Measurements from ENCODE around the gene PHB1. TPM values are rescaled to one million over a fixed set of nuclear protein-coding genes. Genes with fewer than 3 reads are reported as not detected.

The PHB1 gene
- total RNA-seq (2021; ENCODE audit: unreplicated experiment) (367 TPM), Bru-seq, nascent RNA (percentile 84 among the genes with signal in this experiment), BruChase-seq, experiment 1, labeled RNA remaining after a 2-hour chase (percentile 88 among the genes with signal in this experiment), BruChase-seq, experiment 2, labeled RNA remaining after a 6-hour chase (percentile 94 among the genes with signal in this experiment)
- 301 TPM for polyA plus RNA-seq (2012; ENCODE audit: insufficient read length)
- long read RNA-seq, transcript PHB-214 (8 exons, 1,952 nt) = minor isoform, 10 of 387 reads
- long read RNA-seq, transcript PHB-201 (7 exons, 1,832 nt) = major isoform, 283 of 387 reads
- long read RNA-seq, transcript PHB-211 (2 exons, 852 nt) = minor isoform, 35 of 387 reads
- long read RNA-seq, partial matches to known transcripts = 48 of 387 reads
- long read RNA-seq, other reads (novel, unspliced or antisense) = 8 of 387 reads

DNA sequence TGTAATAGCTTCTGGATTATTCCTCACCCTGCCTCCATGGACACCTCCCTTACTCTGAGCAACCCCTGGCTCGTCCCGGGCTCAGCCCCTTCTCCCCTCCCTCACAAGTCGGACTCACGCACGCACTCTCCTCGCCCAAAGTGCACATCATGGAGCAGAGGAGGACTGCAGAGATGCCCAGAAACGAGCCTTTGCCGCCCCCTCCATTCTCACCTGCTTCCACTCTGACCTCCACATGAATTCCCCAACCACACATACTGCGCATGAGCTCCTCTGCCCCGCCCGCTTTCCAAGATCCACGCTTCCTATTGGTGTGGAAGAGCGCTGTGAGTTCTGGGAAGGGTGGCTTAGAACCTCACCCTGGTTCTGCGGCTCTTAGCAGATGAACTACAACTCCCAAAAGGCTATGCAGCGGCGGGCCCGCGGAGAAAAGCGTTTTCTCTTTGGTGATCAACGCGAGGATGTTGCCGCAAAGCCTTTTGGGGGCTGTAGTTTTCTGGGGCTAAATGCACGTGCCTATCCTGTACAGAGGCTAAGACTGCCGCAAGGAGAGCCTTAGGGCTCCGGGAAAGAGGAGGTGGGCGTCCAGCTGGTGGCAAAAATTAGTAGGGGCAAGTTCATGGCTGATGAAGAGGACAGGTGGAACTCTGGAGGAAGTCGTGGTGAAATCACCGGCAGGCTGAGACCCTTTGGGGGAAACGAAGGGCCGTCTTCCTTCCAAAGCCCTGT lies at the start of gene PHB1:
PHB1 (minus strand) TSS at position 261 of the 729 bp plus-strand sequence. CDS start 1,618 bp downstream, outside the sequence.
- ChIA-PET CTCF (interaction anchor here (0.5 to 2.6 kb wide), 4 partner anchors 141 to 649 kb away, joined by 3 to 9 read pairs (median 5); no protein-coding TSS in a partner anchor), POLR2A (interaction anchor here (0.5 to 0.7 kb wide), 2 partner anchors 85 to 263 kb away, joined by 3 to 4 read pairs; no protein-coding TSS in a partner anchor)
- in situ Hi-C loops (cut with HindIII; ENCODE audit: low pct_unique_long_range_greater_than_20kb, low sequenced_read_pairs) (no loop called here), intact Hi-C loops (cut with micrococcal nuclease; ENCODE audit: unreplicated experiment) (no loop called here)
- Histone ChIP-seq H3K4me1 (ENCODE audit: control insufficient read depth, insufficient read depth, low read length) (peaks cover 8% of the 10 kb centered on the region), H3K9me3 (ENCODE audit: control insufficient read depth, insufficient read depth, low read depth, low read length) (no peaks in the 10 kb centered on the region), H3K27me3 (ENCODE audit: control insufficient read depth, insufficient read depth, low read length) (no peaks in the 10 kb centered on the region), H3K27ac (ENCODE audit: low read length) (peak within 1 kb of the TSS; percentile 83), H3K4me3 (ENCODE audit: low read depth in 2 of 2, low read length in 2 of 2) (peak within 1 kb of the TSS; percentile 60 to 99), H3K36me3 (ENCODE audit: control insufficient read depth, insufficient read depth, low read length) (peaks cover 15% of the 10 kb centered on the region)
- no TSS peak for BruUV-seq (replicated peaks)
- DNase-seq (ENCODE audit: low read depth, low spot score) = peak; percentile 92
- TF ChIP-seq, protein P1, sequence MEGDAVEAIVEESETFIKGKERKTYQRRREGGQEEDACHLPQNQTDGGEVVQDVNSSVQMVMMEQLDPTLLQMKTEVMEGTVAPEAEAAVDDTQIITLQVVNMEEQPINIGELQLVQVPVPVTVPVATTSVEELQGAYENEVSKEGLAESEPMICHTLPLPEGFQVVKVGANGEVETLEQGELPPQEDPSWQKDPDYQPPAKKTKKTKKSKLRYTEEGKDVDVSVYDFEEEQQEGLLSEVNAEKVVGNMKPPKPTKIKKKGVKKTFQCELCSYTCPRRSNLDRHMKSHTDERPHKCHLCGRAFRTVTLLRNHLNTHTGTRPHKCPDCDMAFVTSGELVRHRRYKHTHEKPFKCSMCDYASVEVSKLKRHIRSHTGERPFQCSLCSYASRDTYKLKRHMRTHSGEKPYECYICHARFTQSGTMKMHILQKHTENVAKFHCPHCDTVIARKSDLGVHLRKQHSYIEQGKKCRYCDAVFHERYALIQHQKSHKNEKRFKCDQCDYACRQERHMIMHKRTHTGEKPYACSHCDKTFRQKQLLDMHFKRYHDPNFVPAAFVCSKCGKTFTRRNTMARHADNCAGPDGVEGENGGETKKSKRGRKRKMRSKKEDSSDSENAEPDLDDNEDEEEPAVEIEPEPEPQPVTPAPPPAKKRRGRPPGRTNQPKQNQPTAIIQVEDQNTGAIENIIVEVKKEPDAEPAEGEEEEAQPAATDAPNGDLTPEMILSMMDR (IDR thresholded peaks at IDR 0.05) = no peak
- TF ChIP-seq TCF7L2 (IDR thresholded peaks at IDR 0.05; ENCODE audit: low read depth, low read length) (peak; percentile 89), POLR2AphosphoS5 (IDR thresholded peaks at IDR 0.05; ENCODE audit: low read depth, low read length) (peak; percentile 84)
- ATAC-seq = peak; percentile 100

DNA sequence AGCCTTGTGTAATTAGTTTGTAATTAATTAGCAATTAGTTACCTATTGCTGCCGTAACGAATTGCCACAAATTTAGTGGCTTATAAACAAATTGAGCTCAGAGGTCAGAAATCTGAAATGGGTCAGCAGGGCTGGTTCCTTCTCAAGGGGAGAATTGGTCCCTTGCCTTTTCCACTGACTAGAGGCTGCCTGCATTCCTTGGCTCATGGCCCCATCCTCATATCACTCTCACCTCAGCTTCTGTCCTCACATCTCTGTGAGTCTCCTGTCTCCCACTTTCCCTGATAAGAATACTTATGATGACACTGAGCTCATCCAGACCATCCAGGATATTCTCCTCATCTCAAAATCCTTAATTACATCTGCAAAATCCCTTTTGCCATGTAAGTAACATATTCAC lies 49.4 kb upstream of the PHB1 start:
- DNase-seq (ENCODE audit: low read depth, low spot score) (no peak), ATAC-seq (no peak)
- H3K4me1 ChIP-seq (ENCODE audit: control insufficient read depth, insufficient read depth, low read length) = no peaks in the 10 kb centered on the region
- in situ Hi-C loops (cut with HindIII; ENCODE audit: low pct_unique_long_range_greater_than_20kb, low sequenced_read_pairs) (no loop called here), intact Hi-C loops (cut with micrococcal nuclease; ENCODE audit: unreplicated experiment) (loop anchor here (5.0 kb wide), 1 partner anchor 493 kb away; no protein-coding TSS in a partner anchor)
- no peaks in the 10 kb centered on the region for H3K36me3 ChIP-seq (ENCODE audit: control insufficient read depth, insufficient read depth, low read length)
- H3K4me3 ChIP-seq (ENCODE audit: low read depth in 2 of 2, low read length in 2 of 2) = no peak overlapping the region
- no peak overlapping the region for H3K27ac ChIP-seq (ENCODE audit: low read length)
- TF ChIP-seq SIN3A (IDR thresholded peaks at IDR 0.05; ENCODE audit: borderline replicate concordance, insufficient read depth, low read depth, low read length) (no peak), POLR2AphosphoS5 (IDR thresholded peaks at IDR 0.05; ENCODE audit: low read depth, low read length) (no peak), TCF7L2 (IDR thresholded peaks at IDR 0.05; ENCODE audit: low read depth, low read length) (no peak)
- TF ChIP-seq, protein P2, sequence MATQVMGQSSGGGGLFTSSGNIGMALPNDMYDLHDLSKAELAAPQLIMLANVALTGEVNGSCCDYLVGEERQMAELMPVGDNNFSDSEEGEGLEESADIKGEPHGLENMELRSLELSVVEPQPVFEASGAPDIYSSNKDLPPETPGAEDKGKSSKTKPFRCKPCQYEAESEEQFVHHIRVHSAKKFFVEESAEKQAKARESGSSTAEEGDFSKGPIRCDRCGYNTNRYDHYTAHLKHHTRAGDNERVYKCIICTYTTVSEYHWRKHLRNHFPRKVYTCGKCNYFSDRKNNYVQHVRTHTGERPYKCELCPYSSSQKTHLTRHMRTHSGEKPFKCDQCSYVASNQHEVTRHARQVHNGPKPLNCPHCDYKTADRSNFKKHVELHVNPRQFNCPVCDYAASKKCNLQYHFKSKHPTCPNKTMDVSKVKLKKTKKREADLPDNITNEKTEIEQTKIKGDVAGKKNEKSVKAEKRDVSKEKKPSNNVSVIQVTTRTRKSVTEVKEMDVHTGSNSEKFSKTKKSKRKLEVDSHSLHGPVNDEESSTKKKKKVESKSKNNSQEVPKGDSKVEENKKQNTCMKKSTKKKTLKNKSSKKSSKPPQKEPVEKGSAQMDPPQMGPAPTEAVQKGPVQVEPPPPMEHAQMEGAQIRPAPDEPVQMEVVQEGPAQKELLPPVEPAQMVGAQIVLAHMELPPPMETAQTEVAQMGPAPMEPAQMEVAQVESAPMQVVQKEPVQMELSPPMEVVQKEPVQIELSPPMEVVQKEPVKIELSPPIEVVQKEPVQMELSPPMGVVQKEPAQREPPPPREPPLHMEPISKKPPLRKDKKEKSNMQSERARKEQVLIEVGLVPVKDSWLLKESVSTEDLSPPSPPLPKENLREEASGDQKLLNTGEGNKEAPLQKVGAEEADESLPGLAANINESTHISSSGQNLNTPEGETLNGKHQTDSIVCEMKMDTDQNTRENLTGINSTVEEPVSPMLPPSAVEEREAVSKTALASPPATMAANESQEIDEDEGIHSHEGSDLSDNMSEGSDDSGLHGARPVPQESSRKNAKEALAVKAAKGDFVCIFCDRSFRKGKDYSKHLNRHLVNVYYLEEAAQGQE (IDR thresholded peaks at IDR 0.05; ENCODE audit: insufficient read depth in 1 of 2, low read depth in 2 of 2, low read length in 1 of 2) = no peak
- TF ChIP-seq, protein P1 (IDR thresholded peaks at IDR 0.05) = no peak
- ChIA-PET POLR2A (interaction anchor here (0.6 kb wide), 1 partner anchor 21 kb away, joined by 11 read pairs; no protein-coding TSS in a partner anchor), CTCF (no interaction called here)
- H3K27me3 ChIP-seq (ENCODE audit: control insufficient read depth, insufficient read depth, low read length) = peaks cover 7% of the 10 kb centered on the region
- no peaks in the 10 kb centered on the region for H3K9me3 ChIP-seq (ENCODE audit: control insufficient read depth, insufficient read depth, low read depth, low read length)
- BruUV-seq (replicated peaks) = no TSS peak
